Effector memory CD4-positive, alpha-beta T cell (primary cell): Measurements from ENCODE around the gene AKR1D1.
"Not testable (repeated sequence)": the region's sequence is repeated elsewhere in the genome, so short reads cannot be mapped to it uniquely, and the experiment has no call there.

Experiments
- DNase-seq, 3 donors: peaks; one replicate each; pipeline ENCODE4 v3.0.0-alpha.2; 2020
- H3K27ac ChIP-seq: 2 replicates; pipeline ENCODE4 v1.7.0; 2013; ENCODE audit warnings: mild to moderate bottlenecking, low read length, moderate library complexity; ENCODE audit not compliant: insufficient read depth, poor library complexity, severe bottlenecking
- H3K27me3 ChIP-seq: replicated peaks from 2 replicates; pipeline ENCODE4 v1.7.0; 2013; ENCODE audit warnings: mild to moderate bottlenecking, low read length; ENCODE audit not compliant: insufficient read depth, control insufficient read depth, poor library complexity, severe bottlenecking
- H3K36me3 ChIP-seq: 2 replicates; pipeline ENCODE4 v1.7.0; 2013; ENCODE audit warnings: mild to moderate bottlenecking, low read length, moderate library complexity; ENCODE audit not compliant: control insufficient read depth, insufficient read depth
- H3K4me1 ChIP-seq: 2 replicates; pipeline ENCODE4 v1.7.0; 2013; ENCODE audit warnings: low read length, mild to moderate bottlenecking; ENCODE audit not compliant: control insufficient read depth, insufficient read depth, poor library complexity, severe bottlenecking
- H3K4me3 ChIP-seq: 2 replicates; pipeline ENCODE4 v1.7.0; 2013; ENCODE audit warnings: low read length, low read depth, mild to moderate bottlenecking; ENCODE audit not compliant: insufficient read depth, poor library complexity, severe bottlenecking
- H3K9me3 ChIP-seq: 2 replicates; pipeline ENCODE4 v1.7.0; 2013; ENCODE audit warnings: mild to moderate bottlenecking, low read length, moderate library complexity; ENCODE audit not compliant: control insufficient read depth

The AKR1D1 gene

GRCh38 chr7:138044897-138045296 is 31.4 kb upstream of the AKR1D1 start:
- H3K27ac ChIP-seq = no peak overlapping the region
- no peak for DNase-seq

GRCh38 chr7:138047907-138048306 is 28.4 kb upstream of the AKR1D1 start:
- H3K4me1 ChIP-seq = no peaks in the 10 kb centered on the region
- no peaks in the 10 kb centered on the region for H3K9me3 ChIP-seq

More at GRCh38 chr7:138044897-138045296, 31.4 kb upstream of the AKR1D1 start:
- Histone ChIP-seq H3K4me3 (no peak overlapping the region), H3K36me3 (no peaks in the 10 kb centered on the region), H3K4me1 (no peaks in the 10 kb centered on the region), H3K27me3 (peaks cover 3% of the 10 kb centered on the region), H3K9me3 (no peaks in the 10 kb centered on the region)

GRCh38 chr7:138049505-138050116 is 26.6 kb upstream of the AKR1D1 start:
- H3K27me3 ChIP-seq = peaks cover 3% of the 10 kb centered on the region
- H3K4me3 ChIP-seq = no peak overlapping the region
- H3K36me3 ChIP-seq = no peaks in the 10 kb centered on the region
- no peaks in the 10 kb centered on the region for H3K4me1 ChIP-seq
- no peak for DNase-seq
- H3K27ac ChIP-seq = no peak overlapping the region
- no peaks in the 10 kb centered on the region for H3K9me3 ChIP-seq

More at GRCh38 chr7:138047907-138048306, 28.4 kb upstream of the AKR1D1 start:
- H3K36me3 ChIP-seq = no peaks in the 10 kb centered on the region
- peaks cover 3% of the 10 kb centered on the region for H3K27me3 ChIP-seq
- DNase-seq = no peak
- H3K27ac ChIP-seq = no peak overlapping the region
- no peak overlapping the region for H3K4me3 ChIP-seq

- not testable (repeated sequence) for H3K27ac ChIP-seq, H3K4me1 ChIP-seq, H3K9me3 ChIP-seq, H3K4me3 ChIP-seq, H3K27me3 ChIP-seq, DNase-seq, H3K36me3 ChIP-seq
Measured at GRCh38 chr7:138051712-138052247, 24.5 kb upstream of the AKR1D1 start.

- no peaks in the 10 kb centered on the region for H3K4me1 ChIP-seq
- peaks cover 3% of the 10 kb centered on the region for H3K27me3 ChIP-seq
- no peaks in the 10 kb centered on the region for H3K36me3 ChIP-seq
- H3K27ac ChIP-seq = no peak overlapping the region
- no peaks in the 10 kb centered on the region for H3K9me3 ChIP-seq
- DNase-seq = no peak
- no peak overlapping the region for H3K4me3 ChIP-seq
Measured at GRCh38 chr7:138052696-138053095, 23.6 kb upstream of the AKR1D1 start.

GRCh38 chr7:138055698-138056097 is 20.6 kb upstream of the AKR1D1 start:
- not testable (repeated sequence) for H3K27ac ChIP-seq, DNase-seq, H3K36me3 ChIP-seq, H3K4me1 ChIP-seq, H3K9me3 ChIP-seq, H3K4me3 ChIP-seq, H3K27me3 ChIP-seq

- Histone ChIP-seq H3K4me1 (no peaks in the 10 kb centered on the region), H3K27me3 (no peaks in the 10 kb centered on the region), H3K9me3 (no peaks in the 10 kb centered on the region), H3K27ac (no peak overlapping the region), H3K4me3 (no peak overlapping the region), H3K36me3 (no peaks in the 10 kb centered on the region)
- DNase-seq = no peak
Measured at GRCh38 chr7:138063400-138063799, 12.9 kb upstream of the AKR1D1 start.

- H3K36me3 ChIP-seq = no peaks in the 10 kb centered on the region
- no peak for DNase-seq
- no peak overlapping the region for H3K4me3 ChIP-seq
- no peak overlapping the region for H3K27ac ChIP-seq
- no peaks in the 10 kb centered on the region for H3K27me3 ChIP-seq
- H3K9me3 ChIP-seq = no peaks in the 10 kb centered on the region
- no peaks in the 10 kb centered on the region for H3K4me1 ChIP-seq
Measured at GRCh38 chr7:138064856-138065357, 11.4 kb upstream of the AKR1D1 start.

GRCh38 chr7:138065827-138066226 is 10.4 kb upstream of the AKR1D1 start:
- DNase-seq = no peak
- Histone ChIP-seq H3K36me3 (no peaks in the 10 kb centered on the region), H3K4me1 (no peaks in the 10 kb centered on the region), H3K27me3 (no peaks in the 10 kb centered on the region), H3K27ac (no peak overlapping the region), H3K4me3 (no peak overlapping the region), H3K9me3 (no peaks in the 10 kb centered on the region)

GRCh38 chr7:138066954-138067394 is 9.3 kb upstream of the AKR1D1 start:
- no peaks in the 10 kb centered on the region for H3K4me1 ChIP-seq
- H3K27ac ChIP-seq = no peak overlapping the region
- H3K9me3 ChIP-seq = no peaks in the 10 kb centered on the region
- no peak for DNase-seq
- H3K27me3 ChIP-seq = no peaks in the 10 kb centered on the region
- no peak overlapping the region for H3K4me3 ChIP-seq
- H3K36me3 ChIP-seq = no peaks in the 10 kb centered on the region
